K562 (cell line): Measurements from ENCODE around the gene FOXJ3. TPM values are rescaled to one million over a fixed set of nuclear protein-coding genes. Genes with fewer than 3 reads are reported as not detected.

Source experiments
- ARID1B ChIP-seq: fragments of 450-650 bp; IDR thresholded peaks from 2 replicates; pipeline ENCODE4 v1.6.1; 2016; ENCODE audit warnings: antibody characterized with exemption, mild to moderate bottlenecking, inconsistent platforms
- ATF2 ChIP-seq: sonication (generic); formaldehyde crosslinking; IDR thresholded peaks from 2 replicates; pipeline ENCODE4 v1.8.1; 2022; ENCODE audit warnings: missing genetic modification reagents
- DDX20 ChIP-seq: fragments of 450-650 bp; IDR thresholded peaks from 2 replicates; pipeline ENCODE4 v1.6.1; 2016; ENCODE audit warnings: missing genetic modification characterization, low read depth, mild to moderate bottlenecking, missing compliant biosample characterization, moderate library complexity
- ELF4 ChIP-seq: fragments of 450-650 bp; formaldehyde crosslinking; IDR thresholded peaks from 2 replicates; pipeline ENCODE4 v1.4.0; 2022; ENCODE audit warnings: missing genetic modification characterization
- ETV1 ChIP-seq: fragments of 450-650 bp; conservative IDR thresholded peaks from 2 replicates; pipeline ENCODE4 v1.6.1; 2016; ENCODE audit warnings: missing genetic modification characterization, control low read depth, low read depth, missing compliant biosample characterization
- FOXP1 ChIP-seq: sonication (generic); formaldehyde crosslinking; IDR thresholded peaks from 2 replicates; pipeline ENCODE4 v1.8.0; 2022; ENCODE audit warnings: mild to moderate bottlenecking, missing genetic modification reagents
- GTF3C2 ChIP-seq: IDR thresholded peaks from 3 replicates; pipeline ENCODE4 v1.6.1; 2011; ENCODE audit warnings: borderline replicate concordance, mild to moderate bottlenecking, moderate library complexity; ENCODE audit not compliant: insufficient read length; ENCODE audit errors: extremely low read depth
- KLF6 ChIP-seq: fragments of 250-450 bp; sonication (Bioruptor Pico); IDR thresholded peaks from 2 replicates; pipeline ENCODE4 v1.4.0; 2020; ENCODE audit warnings: mild to moderate bottlenecking, moderate library complexity, borderline replicate concordance
- NEUROD1 ChIP-seq: fragments of 150-350 bp; IDR thresholded peaks from 2 replicates; pipeline ENCODE4 v1.6.1; 2014; ENCODE audit warnings: borderline replicate concordance, low read length, low read depth; ENCODE audit not compliant: partially characterized antibody
- PCBP2 ChIP-seq: fragments of 200-400 bp; formaldehyde crosslinking; IDR thresholded peaks from 2 replicates; pipeline ENCODE4 v1.6.1; 2018; ENCODE audit warnings: low read length, low read depth, mild to moderate bottlenecking, moderate library complexity; ENCODE audit not compliant: poor library complexity, severe bottlenecking
- SIN3A ChIP-seq, 2 experiments: fragments of 150-350 bp in 1 of 2; IDR thresholded peaks; 2 replicates each; pipeline ENCODE4 v1.6.1; 2011 to 2016; ENCODE audit warnings: borderline replicate concordance in 2 of 2, low read depth in 2 of 2, low read length in 2 of 2, mild to moderate bottlenecking in 2 of 2, moderate library complexity in 2 of 2; ENCODE audit not compliant: control insufficient read depth in 1 of 2
- polyA plus RNA-seq, 8 experiments: library from polyadenylated mRNA; depleted of rRNA in 4 of 8; stranded (reverse) in 5 of 8; unstranded in 3 of 8; fragments of >200 nt; fragmentation: Nextera tagmentation in 2 of 8; fragmentation: Illumina TruSeq in 1 of 8; extraction: Ambion mirVana in 2 of 8; extraction: Trizol in 1 of 8; gene quantifications; 2 replicates each; pipeline versions ENCODE4 v1.2.1 to v1.2.3, GENCODE V29; 2011 to 2014; ENCODE audit warnings: inconsistent platforms in 1 of 8, missing spikeins in 1 of 8
- total RNA-seq, 7 experiments: library from RNA; depleted of rRNA in 6 of 7; stranded (reverse); fragments of >200 nt in 6 of 7; fragmentation: Illumina TruSeq in 2 of 7; extraction: Trizol in 2 of 7; gene quantifications; 2 replicates each; pipeline versions ENCODE4 v1.2.1 to v1.2.3, GENCODE V29; 2011 to 2021; ENCODE audit warnings: low replicate concordance in 1 of 7

FOXJ3 gene
- total and polyA plus RNA-seq, 9 of the 15 experiments (the other 6 are each of a cell fraction or from before 2014, with no cell fraction given), result 8.7 to 35.3 (median 23.4) TPM

- TF ChIP-seq ATF2 (CRISPR knock-in tag) (no peak), GTF3C2 (no peak), PCBP2 (no peak), FOXP1 (CRISPR knock-in tag) (no peak), ETV1 (no peak), DDX20 (tag) (no peak), ARID1B (no peak), SIN3A (IDR thresholded peaks at IDR 0.05; ENCODE audit: borderline replicate concordance in 2 of 2, control insufficient read depth in 1 of 2, low read depth in 2 of 2, low read length in 2 of 2) (no peak), ELF4 (CRISPR knock-in tag) (no peak), NEUROD1 (no peak), KLF6 (CRISPR knock-in tag) (no peak)
Measured at GRCh38 chr1:42279055-42279454, 56.0 kb downstream of the FOXJ3 start (continued).
